HEK293 (cell line): ENCODE data around the gene KRT5.

Source experiments
- CTCF ChIA-PET: fragments of 350-600 bp; formaldehyde crosslinking; extraction: SDS; loops from one replicate; lab custom pipeline; 2021; ENCODE audit warnings: antibody characterized with exemption; lab: Yijun Ruan, JAX
- POLR2A ChIA-PET: fragments of 300-600 bp; formaldehyde crosslinking; extraction: SDS; loops from one replicate; lab custom pipeline; 2020; ENCODE audit warnings: antibody characterized with exemption, inconsistent platforms; lab: Yijun Ruan, JAX
- H3K27ac ChIP-seq: fragments of 200-500 bp; sonication (Bioruptor generic); 2 replicates; pipeline ENCODE4 v1.5.1; 2014; ENCODE audit warnings: low read depth, low read length, control low read depth, inconsistent platforms; ENCODE audit errors: extremely low read depth
- H3K36me3 ChIP-seq, 2 experiments: fragments of 200-500 bp in 1 of 2; sonication (Bioruptor generic) in 1 of 2; 1 replicate in 1 of 2; 2 replicates in 1 of 2; pipeline ENCODE4 v1.5.1; 2014 to 2017; ENCODE audit warnings: inconsistent platforms in 2 of 2, low read length in 2 of 2; ENCODE audit not compliant: control insufficient read depth in 2 of 2, insufficient read depth in 1 of 2
- H3K4me1 ChIP-seq: fragments of 200-500 bp; sonication (Bioruptor generic); 2 replicates; pipeline ENCODE4 v1.5.1; 2014; ENCODE audit warnings: mild to moderate bottlenecking, low read length, inconsistent platforms; ENCODE audit not compliant: control insufficient read depth, insufficient read depth
- H3K4me3 ChIP-seq: 2 replicates; pipeline ENCODE4 v1.5.1; 2011; ENCODE audit warnings: low read depth, mild to moderate bottlenecking, control low read depth, low read length, moderate library complexity
- H3K9me3 ChIP-seq: fragments of 200-500 bp; sonication (Bioruptor generic); 2 replicates; pipeline ENCODE4 v1.5.1; 2014; ENCODE audit warnings: low read depth, low read length, inconsistent platforms; ENCODE audit not compliant: control insufficient read depth, insufficient read depth
- BCL11A ChIP-seq: fragments of 450-650 bp; formaldehyde crosslinking; IDR thresholded peaks from 2 replicates; pipeline ENCODE4 v1.5.1; 2016; ENCODE audit warnings: low read depth, missing biosample characterization, missing genetic modification characterization
- EGR2 ChIP-seq: fragments of 450-650 bp; formaldehyde crosslinking; IDR thresholded peaks from 2 replicates; pipeline ENCODE4 v1.5.1; 2016; ENCODE audit warnings: low read depth, missing biosample characterization, missing genetic modification characterization
- HOXA7 ChIP-seq: sonication (generic); formaldehyde crosslinking; IDR thresholded peaks from 2 replicates; pipeline ENCODE4 v1.8.1; 2022; ENCODE audit warnings: missing genetic modification reagents, borderline replicate concordance
- PRDM1 ChIP-seq: fragments of 450-650 bp; formaldehyde crosslinking; IDR thresholded peaks from 2 replicates; pipeline ENCODE4; 2016; ENCODE audit warnings: missing biosample characterization, missing genetic modification characterization
- TRIM28 ChIP-seq: IDR thresholded peaks from 2 replicates; pipeline ENCODE4 v1.6.1; 2011; ENCODE audit warnings: low read length, control low read depth, borderline replicate concordance
- YY2 ChIP-seq: fragments of 450-650 bp; formaldehyde crosslinking; IDR thresholded peaks from 2 replicates; pipeline ENCODE4 v1.5.1; 2016; ENCODE audit warnings: missing biosample characterization, missing genetic modification characterization
- ZBTB20 ChIP-seq: fragments of 450-650 bp; formaldehyde crosslinking; IDR thresholded peaks from 2 replicates; pipeline ENCODE4 v1.5.1; 2016; ENCODE audit warnings: missing biosample characterization, missing genetic modification characterization
- ZNF132 ChIP-seq: fragments of 450-650 bp; formaldehyde crosslinking; IDR thresholded peaks from 2 replicates; pipeline ENCODE4 v1.5.1; 2017; ENCODE audit warnings: missing biosample characterization, missing genetic modification characterization, borderline replicate concordance
- ZNF133 ChIP-seq: fragments of 450-650 bp; formaldehyde crosslinking; IDR thresholded peaks from 2 replicates; pipeline ENCODE4 v1.5.1; 2016; ENCODE audit warnings: missing biosample characterization, missing genetic modification characterization
- ZNF157 ChIP-seq: fragments of 450-650 bp; formaldehyde crosslinking; IDR thresholded peaks from 2 replicates; pipeline ENCODE4 v1.5.1; 2016; ENCODE audit warnings: missing biosample characterization, missing genetic modification characterization
- ZNF211 ChIP-seq: fragments of 450-650 bp; formaldehyde crosslinking; IDR thresholded peaks from 2 replicates; pipeline ENCODE4 v1.5.1; 2016; ENCODE audit warnings: low read depth, missing biosample characterization, missing genetic modification characterization
- ZNF292 ChIP-seq: fragments of 450-650 bp; formaldehyde crosslinking; IDR thresholded peaks from 2 replicates; pipeline ENCODE4 v1.5.1; 2016; ENCODE audit warnings: low read depth, missing biosample characterization, missing genetic modification characterization, borderline replicate concordance
- ZNF335 ChIP-seq: fragments of 450-650 bp; formaldehyde crosslinking; conservative IDR thresholded peaks from 2 replicates; pipeline ENCODE4 v1.5.1; 2016; ENCODE audit warnings: missing biosample characterization, missing genetic modification characterization
- ZNF48 ChIP-seq: fragments of 450-650 bp; formaldehyde crosslinking; IDR thresholded peaks from 2 replicates; pipeline ENCODE4 v1.5.1; 2016; ENCODE audit warnings: missing biosample characterization, missing genetic modification characterization
- ZNF623 ChIP-seq: fragments of 450-650 bp; formaldehyde crosslinking; IDR thresholded peaks from 2 replicates; pipeline ENCODE4 v1.5.1; 2016; ENCODE audit warnings: missing biosample characterization, missing genetic modification characterization
- ZNF664 ChIP-seq: fragments of 450-650 bp; formaldehyde crosslinking; IDR thresholded peaks from 2 replicates; pipeline ENCODE4 v1.5.1; 2016; ENCODE audit warnings: missing biosample characterization, missing genetic modification characterization
- ZNF701 ChIP-seq: fragments of 450-650 bp; formaldehyde crosslinking; IDR thresholded peaks from 2 replicates; pipeline ENCODE4 v1.5.1; 2016; ENCODE audit warnings: missing biosample characterization, missing genetic modification characterization
- ZNF843 ChIP-seq: fragments of 450-650 bp; formaldehyde crosslinking; IDR thresholded peaks from 2 replicates; pipeline ENCODE4 v1.5.1; 2016; ENCODE audit warnings: missing biosample characterization, missing genetic modification characterization
- TF ChIP-seq, protein P1 (sequence below): fragments of 450-650 bp; formaldehyde crosslinking; IDR thresholded peaks from 2 replicates; pipeline ENCODE4 v1.5.1; 2016; ENCODE audit warnings: missing biosample characterization, missing genetic modification characterization
- TF ChIP-seq, protein P2 (sequence below): fragments of 450-650 bp; formaldehyde crosslinking; IDR thresholded peaks from 2 replicates; pipeline ENCODE4 v1.5.1; 2016; ENCODE audit warnings: missing biosample characterization, missing genetic modification characterization
- TF ChIP-seq, protein P3 (sequence below): fragments of 450-650 bp; formaldehyde crosslinking; IDR thresholded peaks from 2 replicates; pipeline ENCODE4 v1.5.1; 2017; ENCODE audit warnings: missing biosample characterization, missing genetic modification characterization
- TF ChIP-seq, protein P4 (sequence below): fragments of 450-650 bp; formaldehyde crosslinking; IDR thresholded peaks from 2 replicates; pipeline ENCODE4 v1.5.1; 2017; ENCODE audit warnings: missing biosample characterization, missing genetic modification characterization

Gene KRT5

DNA sequence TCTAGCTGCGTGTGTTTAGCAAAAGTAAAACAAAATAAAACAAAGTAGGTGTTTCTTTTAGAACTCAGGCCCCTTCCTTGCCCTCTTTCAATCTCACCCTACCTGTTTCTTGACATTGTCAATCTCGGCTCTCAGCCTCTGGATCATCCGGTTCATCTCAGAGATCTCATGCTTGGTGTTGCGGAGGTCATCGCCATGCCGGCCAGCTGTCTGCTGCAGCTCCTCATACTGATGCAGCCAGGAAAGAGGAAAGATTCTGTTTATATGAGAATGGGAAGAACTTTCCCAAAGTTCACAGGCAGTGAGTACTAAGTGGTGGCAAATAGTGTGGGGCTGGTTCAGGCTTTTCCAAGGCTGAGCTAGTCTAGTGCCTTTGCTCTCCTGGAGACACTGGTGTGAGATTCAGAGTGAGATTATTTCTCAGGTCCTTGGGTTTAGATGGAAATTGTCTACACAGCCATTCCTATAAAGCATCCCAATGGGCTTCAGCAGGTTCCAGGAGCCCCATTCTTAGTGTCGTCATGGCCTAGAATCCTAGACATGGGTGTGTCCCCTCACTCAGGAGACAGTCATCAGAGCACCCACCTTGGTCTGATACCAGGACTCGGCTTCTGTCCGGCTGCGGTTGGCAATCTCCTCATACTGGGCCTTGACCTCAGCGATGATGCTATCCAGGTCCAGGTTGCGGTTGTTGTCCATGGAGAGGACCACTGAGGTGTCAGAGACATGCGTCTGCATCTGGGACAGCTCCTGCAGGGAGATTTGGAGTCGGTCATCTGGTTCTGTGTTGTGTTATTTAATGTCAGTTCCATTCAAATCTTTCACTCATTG is 3.0 kb downstream of the KRT5 start:
- CTCF ChIA-PET, result interaction anchor here (1.2 to 2.0 kb wide), 3 partner anchors 121 to 362 kb away, joined by 4 read pairs; no protein-coding TSS in a partner anchor
- Histone ChIP-seq H3K4me1 (no peaks in the 10 kb centered on the region), H3K27ac (no peak overlapping the region), H3K9me3 (no peaks in the 10 kb centered on the region), H3K36me3 (no peaks in the 10 kb centered on the region), H3K4me3 (no peak overlapping the region)
- POLR2A ChIA-PET, result no interaction called here
- TF ChIP-seq, protein P1, sequence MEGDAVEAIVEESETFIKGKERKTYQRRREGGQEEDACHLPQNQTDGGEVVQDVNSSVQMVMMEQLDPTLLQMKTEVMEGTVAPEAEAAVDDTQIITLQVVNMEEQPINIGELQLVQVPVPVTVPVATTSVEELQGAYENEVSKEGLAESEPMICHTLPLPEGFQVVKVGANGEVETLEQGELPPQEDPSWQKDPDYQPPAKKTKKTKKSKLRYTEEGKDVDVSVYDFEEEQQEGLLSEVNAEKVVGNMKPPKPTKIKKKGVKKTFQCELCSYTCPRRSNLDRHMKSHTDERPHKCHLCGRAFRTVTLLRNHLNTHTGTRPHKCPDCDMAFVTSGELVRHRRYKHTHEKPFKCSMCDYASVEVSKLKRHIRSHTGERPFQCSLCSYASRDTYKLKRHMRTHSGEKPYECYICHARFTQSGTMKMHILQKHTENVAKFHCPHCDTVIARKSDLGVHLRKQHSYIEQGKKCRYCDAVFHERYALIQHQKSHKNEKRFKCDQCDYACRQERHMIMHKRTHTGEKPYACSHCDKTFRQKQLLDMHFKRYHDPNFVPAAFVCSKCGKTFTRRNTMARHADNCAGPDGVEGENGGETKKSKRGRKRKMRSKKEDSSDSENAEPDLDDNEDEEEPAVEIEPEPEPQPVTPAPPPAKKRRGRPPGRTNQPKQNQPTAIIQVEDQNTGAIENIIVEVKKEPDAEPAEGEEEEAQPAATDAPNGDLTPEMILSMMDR (tag by site-specific recombination), result no peak
- TF ChIP-seq ZNF843 (tag by site-specific recombination) (no peak), TRIM28 (no peak), ZNF664 (tag by site-specific recombination) (no peak), BCL11A (tag by site-specific recombination) (no peak), ZNF48 (tag by site-specific recombination) (no peak), EGR2 (tag by site-specific recombination) (no peak), ZBTB20 (tag by site-specific recombination) (no peak), ZNF292 (tag by site-specific recombination) (no peak)
- TF ChIP-seq, protein P2, sequence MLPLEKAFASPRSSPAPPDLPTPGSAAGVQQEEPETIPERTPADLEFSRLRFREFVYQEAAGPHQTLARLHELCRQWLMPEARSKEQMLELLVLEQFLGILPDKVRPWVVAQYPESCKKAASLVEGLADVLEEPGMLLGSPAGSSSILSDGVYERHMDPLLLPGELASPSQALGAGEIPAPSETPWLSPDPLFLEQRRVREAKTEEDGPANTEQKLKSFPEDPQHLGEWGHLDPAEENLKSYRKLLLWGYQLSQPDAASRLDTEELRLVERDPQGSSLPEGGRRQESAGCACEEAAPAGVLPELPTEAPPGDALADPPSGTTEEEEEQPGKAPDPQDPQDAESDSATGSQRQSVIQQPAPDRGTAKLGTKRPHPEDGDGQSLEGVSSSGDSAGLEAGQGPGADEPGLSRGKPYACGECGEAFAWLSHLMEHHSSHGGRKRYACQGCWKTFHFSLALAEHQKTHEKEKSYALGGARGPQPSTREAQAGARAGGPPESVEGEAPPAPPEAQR (tag by site-specific recombination), result no peak

DNA sequence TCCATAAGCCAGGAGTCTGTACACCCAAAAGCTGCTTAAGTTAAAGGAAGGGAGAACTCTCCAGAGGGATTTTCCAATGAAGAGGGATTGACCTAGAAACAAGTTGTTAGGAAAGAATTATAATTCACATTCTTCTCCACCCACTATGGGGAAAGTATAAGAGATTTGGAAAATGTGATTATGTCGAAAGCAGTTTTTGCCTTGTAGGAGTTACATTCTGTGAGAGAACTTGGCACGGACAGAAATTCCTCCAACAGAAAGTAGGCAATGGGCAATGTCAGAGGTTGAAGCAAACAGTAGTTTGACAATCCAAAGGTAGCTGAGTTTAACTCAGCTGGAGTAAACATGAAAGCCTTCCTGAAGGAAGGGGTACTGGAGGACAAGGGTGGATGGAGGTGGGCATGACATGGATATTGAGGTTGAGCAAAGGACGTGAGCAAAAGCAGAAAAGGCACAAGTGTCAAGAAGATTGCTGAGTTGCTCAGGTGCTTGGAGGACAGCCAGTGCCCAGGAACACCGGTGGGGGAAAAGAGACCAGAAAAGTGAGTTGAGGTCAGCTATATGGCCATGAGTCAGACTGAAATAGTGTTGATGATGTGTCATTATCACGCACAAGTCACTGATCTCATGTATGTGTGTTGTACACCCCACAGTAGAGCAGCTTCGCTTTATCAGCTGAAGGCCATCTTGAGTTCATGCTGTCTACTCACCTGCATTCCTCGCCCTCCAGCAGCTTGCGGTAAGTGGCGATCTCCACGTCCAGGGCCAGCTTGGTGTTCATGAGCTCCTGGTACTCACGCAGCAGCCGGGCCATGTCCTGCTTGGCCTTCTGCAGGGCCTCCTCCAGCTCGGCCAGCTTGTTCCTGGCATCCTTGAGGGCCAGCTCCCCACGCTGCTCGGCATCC is 4.0 kb downstream of the KRT5 start:
- POLR2A ChIA-PET, result no interaction called here
- Histone ChIP-seq H3K9me3 (peaks cover 2% of the 10 kb centered on the region; the same call in 1 of the 2 replicates), H3K4me1 (no peaks in the 10 kb centered on the region), H3K27ac (no peak overlapping the region), H3K36me3 (no peaks in the 10 kb centered on the region), H3K4me3 (no peak overlapping the region)
- CTCF ChIA-PET, result interaction anchor here (0.9 to 2.0 kb wide), 6 partner anchors 9 to 363 kb away, joined by 3 to 5 read pairs (median 4); no protein-coding TSS in a partner anchor
- TF ChIP-seq ZNF623 (tag by site-specific recombination) (no peak), ZNF133 (tag by site-specific recombination) (peak; percentile 53; the same call in 1 of the 2 replicates)
- TF ChIP-seq, protein P3, sequence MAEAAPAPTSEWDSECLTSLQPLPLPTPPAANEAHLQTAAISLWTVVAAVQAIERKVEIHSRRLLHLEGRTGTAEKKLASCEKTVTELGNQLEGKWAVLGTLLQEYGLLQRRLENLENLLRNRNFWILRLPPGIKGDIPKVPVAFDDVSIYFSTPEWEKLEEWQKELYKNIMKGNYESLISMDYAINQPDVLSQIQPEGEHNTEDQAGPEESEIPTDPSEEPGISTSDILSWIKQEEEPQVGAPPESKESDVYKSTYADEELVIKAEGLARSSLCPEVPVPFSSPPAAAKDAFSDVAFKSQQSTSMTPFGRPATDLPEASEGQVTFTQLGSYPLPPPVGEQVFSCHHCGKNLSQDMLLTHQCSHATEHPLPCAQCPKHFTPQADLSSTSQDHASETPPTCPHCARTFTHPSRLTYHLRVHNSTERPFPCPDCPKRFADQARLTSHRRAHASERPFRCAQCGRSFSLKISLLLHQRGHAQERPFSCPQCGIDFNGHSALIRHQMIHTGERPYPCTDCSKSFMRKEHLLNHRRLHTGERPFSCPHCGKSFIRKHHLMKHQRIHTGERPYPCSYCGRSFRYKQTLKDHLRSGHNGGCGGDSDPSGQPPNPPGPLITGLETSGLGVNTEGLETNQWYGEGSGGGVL (tag by site-specific recombination), result peak; percentile 72

DNA sequence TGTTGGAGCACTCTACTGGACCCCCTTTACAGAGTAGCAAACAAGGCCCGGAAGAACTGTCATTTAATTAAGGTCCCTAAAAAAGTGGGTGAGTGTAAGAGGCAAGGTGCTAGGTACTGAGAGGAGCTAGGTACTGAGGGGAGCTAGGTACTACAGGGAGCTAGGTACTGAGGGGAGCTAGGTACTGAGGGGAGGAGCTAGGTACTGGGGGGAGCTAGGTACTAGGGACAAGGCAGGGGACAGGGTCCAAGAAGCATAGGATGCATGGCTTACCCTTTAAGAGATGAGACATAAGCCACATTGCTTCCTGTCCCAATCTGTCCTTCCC is 4.9 kb downstream of the KRT5 start:
- Histone ChIP-seq H3K4me3 (no peak overlapping the region), H3K27ac (no peak overlapping the region), H3K36me3 (no peaks in the 10 kb centered on the region), H3K4me1 (no peaks in the 10 kb centered on the region), H3K9me3 (peaks cover 2% of the 10 kb centered on the region; the same call in 1 of the 2 replicates)
- POLR2A ChIA-PET, result no interaction called here
- CTCF ChIA-PET, result interaction anchor here (0.5 to 1.0 kb wide), 3 partner anchors 8 to 466 kb away, joined by 3 to 5 read pairs (median 5); no protein-coding TSS in a partner anchor
- TF ChIP-seq ZNF335 (tag by site-specific recombination) (no peak), ZNF132 (no peak), ZNF701 (tag by site-specific recombination) (no peak), HOXA7 (CRISPR knock-in tag) (no peak), ZNF211 (no peak), ZNF157 (tag by site-specific recombination) (no peak), YY2 (no peak), PRDM1 (no peak)
- TF ChIP-seq, protein P4, sequence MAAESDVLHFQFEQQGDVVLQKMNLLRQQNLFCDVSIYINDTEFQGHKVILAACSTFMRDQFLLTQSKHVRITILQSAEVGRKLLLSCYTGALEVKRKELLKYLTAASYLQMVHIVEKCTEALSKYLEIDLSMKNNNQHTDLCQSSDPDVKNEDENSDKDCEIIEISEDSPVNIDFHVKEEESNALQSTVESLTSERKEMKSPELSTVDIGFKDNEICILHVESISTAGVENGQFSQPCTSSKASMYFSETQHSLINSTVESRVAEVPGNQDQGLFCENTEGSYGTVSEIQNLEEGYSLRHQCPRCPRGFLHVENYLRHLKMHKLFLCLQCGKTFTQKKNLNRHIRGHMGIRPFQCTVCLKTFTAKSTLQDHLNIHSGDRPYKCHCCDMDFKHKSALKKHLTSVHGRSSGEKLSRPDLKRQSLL (tag by site-specific recombination), result no peak
